ENCODE measurements around the gene MTCL1.

Gene MTCL1

DNA sequence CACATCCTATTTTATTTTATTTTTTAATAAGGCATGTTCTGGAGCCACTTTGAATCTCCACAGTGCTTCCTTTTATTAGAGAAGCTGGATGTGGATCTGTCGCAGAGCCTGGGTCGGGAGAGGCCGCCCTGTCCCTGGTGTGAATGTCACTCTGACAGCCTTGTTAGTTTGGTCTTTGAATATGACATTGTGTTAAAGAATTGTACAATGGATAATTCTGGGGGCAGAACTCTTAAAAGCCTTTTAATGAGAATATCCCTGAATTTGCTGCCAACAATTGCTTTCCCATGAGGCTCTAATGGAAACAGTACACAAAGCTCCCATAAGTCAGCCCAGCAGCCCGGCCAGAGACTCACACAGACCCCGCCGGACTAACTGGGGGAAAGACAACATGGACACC lies 82.4 kb downstream of the MTCL1 start:
- Histone ChIP-seq H3K4me3 (no peak overlapping the region), H3K27ac (no peak overlapping the region)
- DNase-seq (ENCODE audit: low spot score): no peak
- TF ChIP-seq, protein P1, sequence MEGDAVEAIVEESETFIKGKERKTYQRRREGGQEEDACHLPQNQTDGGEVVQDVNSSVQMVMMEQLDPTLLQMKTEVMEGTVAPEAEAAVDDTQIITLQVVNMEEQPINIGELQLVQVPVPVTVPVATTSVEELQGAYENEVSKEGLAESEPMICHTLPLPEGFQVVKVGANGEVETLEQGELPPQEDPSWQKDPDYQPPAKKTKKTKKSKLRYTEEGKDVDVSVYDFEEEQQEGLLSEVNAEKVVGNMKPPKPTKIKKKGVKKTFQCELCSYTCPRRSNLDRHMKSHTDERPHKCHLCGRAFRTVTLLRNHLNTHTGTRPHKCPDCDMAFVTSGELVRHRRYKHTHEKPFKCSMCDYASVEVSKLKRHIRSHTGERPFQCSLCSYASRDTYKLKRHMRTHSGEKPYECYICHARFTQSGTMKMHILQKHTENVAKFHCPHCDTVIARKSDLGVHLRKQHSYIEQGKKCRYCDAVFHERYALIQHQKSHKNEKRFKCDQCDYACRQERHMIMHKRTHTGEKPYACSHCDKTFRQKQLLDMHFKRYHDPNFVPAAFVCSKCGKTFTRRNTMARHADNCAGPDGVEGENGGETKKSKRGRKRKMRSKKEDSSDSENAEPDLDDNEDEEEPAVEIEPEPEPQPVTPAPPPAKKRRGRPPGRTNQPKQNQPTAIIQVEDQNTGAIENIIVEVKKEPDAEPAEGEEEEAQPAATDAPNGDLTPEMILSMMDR (IDR thresholded peaks at IDR 0.05): no peak

DNA sequence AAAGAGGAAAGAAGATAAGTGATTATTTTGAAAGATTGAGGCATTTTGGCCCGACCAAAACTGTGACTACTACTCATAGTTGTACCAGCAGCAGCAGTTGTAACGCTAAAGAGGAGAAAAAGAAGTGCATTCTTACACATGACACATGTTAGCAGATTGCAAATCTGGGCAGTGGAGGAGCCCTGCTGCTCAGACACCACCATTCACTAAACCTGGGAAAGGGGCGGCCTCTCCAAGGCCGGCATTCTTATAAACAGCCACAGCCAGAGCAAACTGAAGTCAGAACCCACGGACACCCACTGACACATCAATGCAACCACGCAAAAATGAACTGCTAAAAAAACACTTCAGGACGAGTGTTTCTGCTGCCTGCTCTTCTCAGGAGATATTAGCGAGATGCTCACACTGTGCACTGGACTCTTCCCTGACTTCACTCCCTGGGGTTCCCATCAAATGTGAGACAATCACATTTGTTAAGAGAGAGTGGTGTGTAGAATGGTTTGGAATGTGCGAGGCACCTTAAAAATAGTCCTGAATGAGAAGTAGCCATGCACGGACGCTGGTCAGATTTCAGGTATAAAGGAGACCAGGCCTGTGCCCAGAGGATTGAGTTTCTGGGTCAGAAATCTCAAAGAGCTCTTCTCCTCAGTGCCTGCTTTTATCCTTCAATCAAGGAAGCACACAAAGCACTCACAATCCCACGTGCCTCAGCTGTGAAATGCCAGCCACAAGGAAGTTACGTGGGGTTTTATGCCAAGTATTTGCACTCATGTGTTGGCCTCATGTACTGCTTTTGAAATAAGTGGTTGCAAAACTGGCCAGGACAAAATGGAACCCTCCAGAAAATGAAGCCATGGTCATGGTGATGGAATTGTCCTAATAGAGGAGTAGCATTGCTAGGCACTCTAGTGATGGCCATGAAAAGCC lies 83.4 kb downstream of the MTCL1 start:
- Histone ChIP-seq H3K4me3 (no peak overlapping the region), H3K27ac (no peak overlapping the region)
- no peak for DNase-seq (ENCODE audit: low spot score)
- TF ChIP-seq, protein P1 (IDR thresholded peaks at IDR 0.05): no peak

DNA sequence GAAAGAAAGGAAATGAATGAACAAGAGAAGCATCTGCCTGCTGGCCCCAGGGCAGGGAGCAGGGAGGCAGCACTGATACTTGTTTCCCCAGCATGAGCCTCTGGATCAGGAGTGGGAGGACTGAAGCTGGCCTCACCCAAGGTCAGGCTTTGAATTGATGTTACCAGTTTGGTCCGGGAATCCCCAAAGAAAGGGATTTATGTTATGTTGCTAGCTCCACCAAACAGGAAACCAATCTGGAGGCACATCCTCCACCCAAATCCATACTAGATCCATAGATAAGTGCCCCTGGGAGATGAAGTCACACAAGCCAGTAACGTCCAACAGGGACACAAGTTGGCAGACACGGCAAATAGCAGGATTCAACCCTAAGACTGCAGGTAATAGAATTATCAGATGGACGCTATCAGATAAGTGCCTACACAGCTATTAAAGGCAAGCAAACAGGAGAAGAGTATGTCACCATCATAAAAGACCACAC lies 85.9 kb downstream of the MTCL1 start:
- Histone ChIP-seq H3K4me3 (no peak overlapping the region), H3K27ac (no peak overlapping the region)
- DNase-seq (ENCODE audit: low spot score): no peak
- TF ChIP-seq, protein P1 (IDR thresholded peaks at IDR 0.05): no peak

DNA sequence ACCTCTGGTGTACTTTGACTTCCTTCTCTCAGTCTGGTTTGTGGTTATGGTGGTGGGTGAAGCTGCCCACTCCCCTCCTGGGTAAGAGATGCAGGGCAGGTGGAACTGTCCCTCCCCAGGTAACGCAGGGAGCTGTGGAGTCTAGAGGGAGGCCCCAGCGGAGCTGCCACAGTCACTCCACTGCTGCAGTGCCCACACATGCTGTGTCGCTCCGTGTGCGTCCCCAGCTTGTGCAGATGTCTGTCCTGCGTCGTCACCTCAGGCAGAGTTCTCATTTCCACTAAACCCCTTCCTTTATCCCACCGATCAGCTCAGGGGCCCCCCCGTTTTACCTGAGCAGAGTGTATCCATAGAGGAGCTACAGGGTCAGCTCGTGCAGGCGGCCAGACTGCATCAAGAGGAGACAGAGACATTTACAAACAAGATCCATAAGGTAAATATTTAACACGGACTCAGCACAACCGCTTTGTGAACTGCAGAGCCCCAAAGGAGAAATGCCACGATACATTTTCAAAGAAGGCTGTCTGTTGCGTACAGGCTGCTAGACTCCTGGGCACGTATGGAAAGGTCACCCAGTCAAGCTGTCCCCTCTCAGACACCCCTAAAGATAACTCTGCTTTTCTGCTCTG lies 87.4 kb downstream of the MTCL1 start:
- Histone ChIP-seq H3K27ac (no peak overlapping the region), H3K4me3 (no peak overlapping the region)
- TF ChIP-seq, protein P1 (IDR thresholded peaks at IDR 0.05): no peak
- DNase-seq (ENCODE audit: low spot score): no peak

DNA sequence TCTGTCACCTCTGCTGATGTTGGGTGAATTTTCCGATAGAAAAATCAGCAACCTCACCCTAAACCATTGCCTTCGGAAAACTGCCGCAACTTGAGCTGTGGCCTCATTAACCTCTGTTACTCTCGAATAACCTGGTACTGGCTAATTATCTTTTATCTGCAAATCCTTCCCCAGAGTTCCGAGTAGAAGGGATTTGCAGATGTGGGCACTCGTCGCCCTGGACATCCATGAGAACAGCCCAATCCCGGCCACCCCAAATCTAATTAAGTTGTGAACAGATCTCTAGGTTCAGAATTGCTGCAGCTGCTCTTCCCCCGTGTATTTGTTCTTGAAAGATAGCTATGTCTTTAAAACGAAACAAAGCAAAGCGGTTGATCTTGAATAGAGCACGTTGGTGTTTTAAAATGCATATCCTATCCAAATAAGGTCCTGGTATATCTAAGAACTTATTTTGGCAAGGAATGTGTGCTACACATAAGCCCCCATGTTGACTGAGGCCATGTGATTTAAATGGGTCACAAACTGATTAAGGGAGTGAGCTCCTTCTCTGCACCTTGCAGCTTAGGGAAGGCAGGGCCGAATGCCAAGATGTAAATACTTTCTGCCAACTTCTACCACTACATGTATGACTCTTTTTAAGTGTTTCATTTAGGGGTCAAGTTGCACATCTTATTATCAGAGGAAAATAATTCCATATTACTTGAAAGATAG lies 88.2 kb downstream of the MTCL1 start:
- TF ChIP-seq, protein P1 (IDR thresholded peaks at IDR 0.05): no peak
- DNase-seq (ENCODE audit: low spot score): no peak
- H3K27ac ChIP-seq: no peak overlapping the region
- no peak overlapping the region for H3K4me3 ChIP-seq

DNA sequence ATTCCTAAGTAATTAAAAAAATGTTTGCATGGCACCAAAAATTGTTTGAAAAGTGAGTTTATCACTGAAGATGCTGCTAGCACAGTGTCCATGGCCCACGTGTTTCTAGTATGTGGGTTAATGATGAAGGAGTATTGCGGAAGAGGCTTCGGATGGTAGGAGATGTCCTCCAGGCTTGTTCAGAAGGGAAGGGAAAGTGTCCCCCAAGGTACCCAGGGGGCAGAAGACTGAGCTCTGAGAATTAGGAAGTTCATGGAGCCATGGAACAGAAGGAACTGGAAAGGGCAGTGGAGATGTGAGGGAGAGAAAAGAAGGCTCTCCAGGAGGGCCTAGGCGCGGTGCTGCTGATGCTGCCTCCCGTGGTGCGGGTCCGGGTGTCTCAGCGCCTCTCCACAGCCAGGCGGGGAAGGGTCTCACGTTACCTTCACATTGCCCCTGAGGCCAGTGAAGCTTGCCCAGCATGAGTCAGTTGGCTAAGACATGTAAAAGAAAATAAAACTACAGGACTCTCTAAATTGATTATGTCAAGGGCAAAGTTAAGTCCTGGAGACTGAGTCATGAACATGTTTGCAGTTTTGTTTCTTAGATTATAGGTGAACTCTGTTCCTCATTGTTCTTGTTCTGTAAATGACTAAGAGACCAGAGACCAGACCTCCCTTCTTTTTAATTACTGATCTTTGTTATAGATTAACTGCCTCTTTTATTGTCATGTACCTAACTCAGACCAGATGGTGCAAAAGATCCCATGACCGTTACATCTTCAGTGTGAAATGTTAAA lies 89.0 kb downstream of the MTCL1 start:
- H3K4me3 ChIP-seq: no peak overlapping the region
- DNase-seq (ENCODE audit: low spot score): no peak
- no peak overlapping the region for H3K27ac ChIP-seq
- TF ChIP-seq, protein P1 (IDR thresholded peaks at IDR 0.05): no peak

Measured in coronary artery (tissue), 2 donors.